AG04449 (cell line): ENCODE data around the gene SRGAP1.

Experiments used
- CTCF ChIA-PET: fragments of 350-600 bp; formaldehyde crosslinking; extraction: SDS; loops from one replicate; lab custom pipeline; 2021; ENCODE audit warnings: antibody characterized with exemption; lab: Yijun Ruan, JAX
- POLR2A ChIA-PET: fragments of 400-600, 350-600 bp; formaldehyde crosslinking; extraction: SDS; loops from one replicate; lab custom pipeline; 2020; ENCODE audit warnings: antibody characterized with exemption, inconsistent platforms; lab: Yijun Ruan, JAX
- DNase-seq: peaks from one replicate; pipeline ENCODE4 v3.0.0-alpha.2; 2010; ENCODE audit warnings: low read depth, low spot score
- H3K4me3 ChIP-seq: 2 replicates; pipeline ENCODE4 v1.5.1; 2011; ENCODE audit warnings: low read depth, mild to moderate bottlenecking, control low read depth, low read length
- TF ChIP-seq, protein P1 (sequence below): IDR thresholded peaks from one replicate; pipeline ENCODE4 v1.5.1; 2011; ENCODE audit warnings: mild to moderate bottlenecking, moderate library complexity, low read length, control low read depth, inconsistent platforms; ENCODE audit not compliant: insufficient read depth; ENCODE audit errors: missing control alignments

Gene SRGAP1

DNA sequence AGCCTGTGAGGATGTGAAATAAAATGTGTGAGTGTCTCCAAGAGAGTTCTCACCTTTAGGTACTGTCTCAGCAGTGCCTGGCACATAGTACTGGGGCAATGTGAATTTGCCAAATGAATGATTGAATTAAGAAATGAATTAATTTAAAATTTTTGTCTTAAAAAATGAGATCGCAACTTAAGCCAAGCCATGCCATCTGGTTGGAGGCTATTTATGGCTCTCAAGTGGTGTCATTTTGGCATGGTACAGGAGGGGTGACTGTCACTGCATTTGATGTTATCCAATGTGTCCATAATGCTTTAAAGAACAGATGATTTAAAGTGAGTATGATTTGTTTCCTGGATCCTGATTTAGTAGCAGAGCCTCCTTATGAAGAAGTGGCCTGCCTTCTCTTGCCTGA lies 80.3 kb downstream of the SRGAP1 start:
- ChIA-PET CTCF (no interaction called here), POLR2A (no interaction called here)
- DNase-seq = no peak
- no peak overlapping the region for H3K4me3 ChIP-seq
- TF ChIP-seq, protein P1, sequence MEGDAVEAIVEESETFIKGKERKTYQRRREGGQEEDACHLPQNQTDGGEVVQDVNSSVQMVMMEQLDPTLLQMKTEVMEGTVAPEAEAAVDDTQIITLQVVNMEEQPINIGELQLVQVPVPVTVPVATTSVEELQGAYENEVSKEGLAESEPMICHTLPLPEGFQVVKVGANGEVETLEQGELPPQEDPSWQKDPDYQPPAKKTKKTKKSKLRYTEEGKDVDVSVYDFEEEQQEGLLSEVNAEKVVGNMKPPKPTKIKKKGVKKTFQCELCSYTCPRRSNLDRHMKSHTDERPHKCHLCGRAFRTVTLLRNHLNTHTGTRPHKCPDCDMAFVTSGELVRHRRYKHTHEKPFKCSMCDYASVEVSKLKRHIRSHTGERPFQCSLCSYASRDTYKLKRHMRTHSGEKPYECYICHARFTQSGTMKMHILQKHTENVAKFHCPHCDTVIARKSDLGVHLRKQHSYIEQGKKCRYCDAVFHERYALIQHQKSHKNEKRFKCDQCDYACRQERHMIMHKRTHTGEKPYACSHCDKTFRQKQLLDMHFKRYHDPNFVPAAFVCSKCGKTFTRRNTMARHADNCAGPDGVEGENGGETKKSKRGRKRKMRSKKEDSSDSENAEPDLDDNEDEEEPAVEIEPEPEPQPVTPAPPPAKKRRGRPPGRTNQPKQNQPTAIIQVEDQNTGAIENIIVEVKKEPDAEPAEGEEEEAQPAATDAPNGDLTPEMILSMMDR = no peak

DNA sequence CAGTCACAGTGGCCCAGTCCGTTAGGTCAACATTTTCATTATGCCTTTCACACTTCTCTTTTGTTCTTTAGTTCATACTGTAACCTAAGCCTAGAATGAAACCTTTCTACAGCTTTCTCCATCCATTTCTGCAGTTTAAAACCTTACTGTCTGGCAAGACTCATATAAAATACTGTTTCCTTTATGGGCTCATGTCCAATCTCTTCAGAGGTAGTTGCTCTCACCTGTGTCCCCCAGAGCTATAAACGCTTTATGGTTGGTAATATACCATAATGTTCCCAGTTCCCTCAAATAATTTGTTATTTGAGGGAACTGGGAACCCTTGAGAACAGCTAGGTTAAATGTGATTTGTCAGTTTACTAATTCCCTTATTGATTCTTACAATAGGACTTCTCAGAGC lies 83.0 kb downstream of the SRGAP1 start:
- H3K4me3 ChIP-seq = no peak overlapping the region
- DNase-seq = no peak
- CTCF ChIA-PET = interaction anchor here (1.2 kb wide), 1 partner anchor 14 kb away, joined by 3 read pairs; no protein-coding TSS in a partner anchor
- POLR2A ChIA-PET = no interaction called here
- TF ChIP-seq, protein P1 = no peak

DNA sequence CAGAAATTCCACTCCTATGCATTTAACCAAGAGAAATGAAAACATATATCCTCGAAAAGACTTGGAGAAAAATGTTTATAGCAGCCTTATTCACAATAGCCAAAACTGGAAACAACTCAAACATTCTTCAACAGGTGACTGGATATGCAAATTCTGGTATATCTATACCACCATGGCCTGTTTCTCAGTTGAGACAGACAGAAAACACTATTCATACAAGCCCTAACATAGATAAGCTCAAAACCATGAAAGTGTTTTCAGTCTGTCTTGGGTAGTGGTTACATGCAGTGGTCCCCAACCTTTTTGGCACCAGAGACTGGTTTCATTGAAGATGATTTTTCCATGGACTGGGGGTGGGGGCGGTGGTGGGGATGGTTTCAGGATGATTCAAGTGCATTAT lies 83.8 kb downstream of the SRGAP1 start:
- ChIA-PET POLR2A (no interaction called here), CTCF (interaction anchor here (1.2 kb wide), 1 partner anchor 14 kb away, joined by 3 read pairs; no protein-coding TSS in a partner anchor)
- DNase-seq = no peak
- TF ChIP-seq, protein P1 = no peak
- no peak overlapping the region for H3K4me3 ChIP-seq

DNA sequence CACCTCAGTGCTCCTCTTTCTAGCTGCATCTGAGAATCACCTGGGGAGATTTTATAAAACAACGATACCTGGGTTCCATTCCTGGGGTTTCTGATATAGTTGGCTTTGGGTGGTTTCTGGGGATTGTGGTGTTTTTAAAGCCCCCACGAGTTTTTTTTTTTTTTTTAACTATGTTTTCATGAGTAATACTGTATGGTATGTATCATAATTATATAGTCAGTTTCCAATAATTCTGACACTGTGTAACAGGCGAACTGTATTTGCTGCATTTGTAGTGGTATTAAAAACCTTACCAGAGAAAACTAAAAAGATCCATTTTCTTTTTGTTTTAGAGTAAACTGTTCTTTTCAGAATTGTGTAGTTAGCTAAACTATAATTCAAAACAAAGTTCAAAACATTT lies 84.9 kb downstream of the SRGAP1 start:
- TF ChIP-seq, protein P1 = no peak
- no peak for DNase-seq
- ChIA-PET CTCF (no interaction called here), POLR2A (no interaction called here)
- no peak overlapping the region for H3K4me3 ChIP-seq

DNA sequence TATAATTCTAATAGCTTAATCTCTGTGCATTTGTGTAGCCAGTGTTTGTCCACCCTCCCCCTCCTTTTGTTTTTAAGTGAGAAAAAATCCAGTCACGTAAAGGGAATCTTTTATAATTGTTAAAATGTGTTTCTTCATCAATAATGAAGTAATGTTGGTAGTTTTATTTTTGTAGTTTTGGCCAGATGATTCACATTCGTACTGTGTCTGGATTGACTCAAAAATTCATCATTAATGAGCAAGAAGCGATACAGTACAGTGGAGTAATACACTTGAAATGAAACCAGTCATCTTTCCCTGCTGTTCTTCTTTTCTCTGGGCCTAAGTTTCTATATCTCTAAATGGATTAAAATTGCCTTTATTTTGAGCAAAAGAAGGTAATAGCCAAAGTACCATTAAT lies 86.5 kb downstream of the SRGAP1 start:
- POLR2A ChIA-PET = no interaction called here
- H3K4me3 ChIP-seq = no peak overlapping the region
- TF ChIP-seq, protein P1 = no peak
- CTCF ChIA-PET = no interaction called here
- DNase-seq = no peak

DNA sequence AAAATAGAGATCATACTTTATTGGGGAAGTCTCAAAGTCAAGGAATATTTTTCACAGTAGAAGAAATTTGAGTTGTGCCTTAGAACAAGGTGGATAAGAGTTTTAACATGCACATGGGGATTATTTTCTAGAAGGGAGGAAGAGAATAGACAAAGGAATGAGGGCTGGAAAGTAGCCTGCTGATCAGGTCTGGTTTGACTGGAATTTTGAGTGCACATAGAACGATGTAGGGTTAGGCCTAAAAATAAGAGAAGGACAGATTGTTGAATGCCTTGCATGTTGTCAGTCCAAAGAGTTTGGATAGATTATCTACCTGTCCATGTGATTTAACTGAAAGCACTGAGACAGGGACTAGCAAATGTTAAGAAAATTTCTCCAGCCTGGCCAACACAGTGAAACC lies 87.2 kb downstream of the SRGAP1 start:
- TF ChIP-seq, protein P1 = no peak
- CTCF ChIA-PET = no interaction called here
- no peak overlapping the region for H3K4me3 ChIP-seq
- POLR2A ChIA-PET = no interaction called here
- DNase-seq = no peak
